ENCODE data around the gene GALNT17. TPM values are rescaled to one million over a fixed set of nuclear protein-coding genes. Genes with fewer than 3 reads are reported as not detected.

GALNT17 gene
- total and polyA plus RNA-seq, 2 experiments from 2014 or later, result 11.1 to 65.6 TPM

- no peaks in the 10 kb centered on the region for H3K9me2 ChIP-seq (ENCODE audit: insufficient read depth)
- no peaks in the 10 kb centered on the region for H3F3A ChIP-seq (replicated peaks; ENCODE audit: low read depth)
- H3K27me3 ChIP-seq (ENCODE audit: insufficient read depth), result no peaks in the 10 kb centered on the region
- no peak overlapping the region for H3K4me3 Mint-ChIP-seq
- ATAC-seq, result peak; percentile 34
- H3K27ac Mint-ChIP-seq, result peak overlapping the region; percentile 43; the same call in 1 of the 2 replicates
- peaks cover 15% of the 10 kb centered on the region for H3K4me1 ChIP-seq (ENCODE audit: insufficient read depth)
- no peak overlapping the region for H3K4me3 ChIP-seq
- no peak overlapping the region for H3K4me2 ChIP-seq
- no peaks in the 10 kb centered on the region for H3K9me3 Mint-ChIP-seq
- H3K27ac ChIP-seq (ENCODE audit: low read depth), result no peak overlapping the region
- no peak for DNase-seq (ENCODE audit: low spot score)
- no peaks in the 10 kb centered on the region for H4K20me1 ChIP-seq (replicated peaks; ENCODE audit: insufficient read depth)
- no peak for TF ChIP-seq STAT1 (IDR thresholded peaks at IDR 0.05; ENCODE audit: unreplicated experiment)
- TF ChIP-seq POLR2AphosphoS5 (IDR thresholded peaks at IDR 0.05; ENCODE audit: low read depth), result no peak
- TF ChIP-seq CTCF (conservative IDR thresholded peaks at IDR 0.05; ENCODE audit: low read depth in 2 of 2), result no peak
- no peak for TF ChIP-seq REST (IDR thresholded peaks at IDR 0.05; ENCODE audit: unreplicated experiment)
- no peak for TF ChIP-seq ZNF114 (CRISPR knock-in tag; IDR thresholded peaks at IDR 0.05)
- TF ChIP-seq ZNF331 (CRISPR knock-in tag; IDR thresholded peaks at IDR 0.05; ENCODE audit: low read depth), result no peak
- no peak for TF ChIP-seq NANOG (IDR thresholded peaks at IDR 0.05; ENCODE audit: borderline replicate concordance)
- TF ChIP-seq EZH2phosphoT487 (IDR thresholded peaks at IDR 0.05; ENCODE audit: unreplicated experiment), result no peak
- TF ChIP-seq CREB1 (CRISPR knock-in tag; IDR thresholded peaks at IDR 0.05; ENCODE audit: low read depth), result no peak
- TF ChIP-seq JUNB (IDR thresholded peaks at IDR 0.05; ENCODE audit: unreplicated experiment), result no peak
- no peak for TF ChIP-seq ETS1 (IDR thresholded peaks at IDR 0.05)
- no peak for TF ChIP-seq EZH2 (IDR thresholded peaks at IDR 0.05; ENCODE audit: low read depth, unreplicated experiment)
- no peak for TF ChIP-seq ZNF462 (CRISPR knock-in tag; IDR thresholded peaks at IDR 0.05)
- H3K4me1 Mint-ChIP-seq, result peaks cover 13% of the 10 kb centered on the region
- H3K36me3 Mint-ChIP-seq (ENCODE audit: low read depth), result peaks cover 38% of the 10 kb centered on the region
- H2AFZ ChIP-seq, result no peak overlapping the region
- H3K27me3 Mint-ChIP-seq (ENCODE audit: insufficient read depth, low read depth, poor library complexity), result peaks cover 7% of the 10 kb centered on the region
- no peaks in the 10 kb centered on the region for H3K36me3 ChIP-seq (ENCODE audit: insufficient read depth)
- H3K79me2 ChIP-seq (replicated peaks; ENCODE audit: insufficient read depth), result no peaks in the 10 kb centered on the region
Measured at GRCh38 chr7:71682181-71682580, 550.2 kb downstream of the GALNT17 start.

Measured in GM23338 (cell line).